SH-SY5Y (cell line): ENCODE results near the gene EFHC2.

Experiments
- GATA2 ChIP-seq: IDR thresholded peaks from 2 replicates; pipeline ENCODE4 v1.6.1; 2011; ENCODE audit warnings: mild to moderate bottlenecking, low read depth, low read length
- GATA3 ChIP-seq: IDR thresholded peaks from 2 replicates; pipeline ENCODE4 v1.6.1; 2011; ENCODE audit warnings: low read depth, mild to moderate bottlenecking, low read length, moderate library complexity

GRCh38 chrX:44174061-44174460, 169.4 kb downstream of the EFHC2 start:
- TF ChIP-seq GATA2 (no peak), GATA3 (no peak)
